ENCODE data around the gene UBXN7.
"Not testable (repeated sequence)": the region's sequence is repeated elsewhere in the genome, so short reads cannot be mapped to it uniquely, and the experiment has no call there.

UBXN7 gene

DNA sequence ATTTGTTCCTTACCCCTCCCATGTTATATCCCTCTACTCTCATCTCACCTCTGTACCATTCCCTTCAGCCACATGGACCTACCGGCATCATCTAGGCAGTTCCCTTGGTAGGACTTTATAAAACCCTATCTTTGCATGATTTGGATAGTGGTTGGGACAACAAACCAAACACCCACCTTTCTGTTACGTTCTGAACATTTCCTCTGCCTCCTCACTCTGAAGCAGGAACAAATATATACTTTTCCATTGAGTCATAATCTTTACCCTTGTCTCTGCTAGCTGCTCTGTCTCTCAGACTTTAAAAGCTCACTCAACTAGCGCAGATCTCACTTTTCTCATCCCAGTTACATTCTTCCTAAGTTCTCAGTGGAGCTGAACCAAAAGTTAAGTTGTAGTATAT is 17.8 kb downstream of the UBXN7 start:
- no peak for DNase-seq

DNA sequence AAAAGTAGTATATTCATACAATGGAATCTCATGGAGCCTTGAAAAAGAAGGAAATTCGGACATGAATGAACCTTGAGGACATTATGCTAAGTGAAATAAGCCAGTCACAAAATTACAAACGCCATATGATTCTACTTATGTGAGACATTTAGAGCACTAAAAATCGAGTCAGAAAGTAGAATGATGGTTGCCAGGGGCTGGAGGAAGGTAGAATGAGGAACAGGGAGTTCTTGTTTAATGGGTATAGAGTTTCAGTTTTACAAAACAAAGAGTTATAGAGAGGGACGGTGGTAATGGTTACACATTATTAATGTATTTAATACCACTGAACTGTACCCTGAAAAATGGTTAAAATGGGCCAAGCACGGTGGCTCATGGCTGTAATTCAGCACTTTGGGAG is 19.5 kb downstream of the UBXN7 start:
- no peak for DNase-seq

DNA sequence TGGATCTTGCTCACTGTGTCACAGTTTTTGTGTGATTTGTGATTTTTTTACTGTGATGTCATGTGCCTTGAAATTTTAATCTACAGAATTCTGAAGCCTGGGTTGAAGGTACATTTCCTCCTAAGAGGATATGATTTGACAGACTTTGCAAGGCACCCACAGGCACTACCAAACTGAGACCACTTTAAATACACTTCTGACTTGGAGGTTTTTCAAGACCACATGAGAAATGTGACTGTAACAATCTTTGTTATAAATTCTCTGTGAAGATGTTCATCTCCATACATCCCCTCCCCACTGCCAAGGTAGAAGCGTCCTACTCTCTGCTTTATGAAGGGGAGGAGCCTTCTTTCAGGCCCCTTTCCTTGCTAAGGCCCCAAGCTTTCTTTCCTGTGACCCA is 22.8 kb downstream of the UBXN7 start:
- DNase-seq, result no peak

DNA sequence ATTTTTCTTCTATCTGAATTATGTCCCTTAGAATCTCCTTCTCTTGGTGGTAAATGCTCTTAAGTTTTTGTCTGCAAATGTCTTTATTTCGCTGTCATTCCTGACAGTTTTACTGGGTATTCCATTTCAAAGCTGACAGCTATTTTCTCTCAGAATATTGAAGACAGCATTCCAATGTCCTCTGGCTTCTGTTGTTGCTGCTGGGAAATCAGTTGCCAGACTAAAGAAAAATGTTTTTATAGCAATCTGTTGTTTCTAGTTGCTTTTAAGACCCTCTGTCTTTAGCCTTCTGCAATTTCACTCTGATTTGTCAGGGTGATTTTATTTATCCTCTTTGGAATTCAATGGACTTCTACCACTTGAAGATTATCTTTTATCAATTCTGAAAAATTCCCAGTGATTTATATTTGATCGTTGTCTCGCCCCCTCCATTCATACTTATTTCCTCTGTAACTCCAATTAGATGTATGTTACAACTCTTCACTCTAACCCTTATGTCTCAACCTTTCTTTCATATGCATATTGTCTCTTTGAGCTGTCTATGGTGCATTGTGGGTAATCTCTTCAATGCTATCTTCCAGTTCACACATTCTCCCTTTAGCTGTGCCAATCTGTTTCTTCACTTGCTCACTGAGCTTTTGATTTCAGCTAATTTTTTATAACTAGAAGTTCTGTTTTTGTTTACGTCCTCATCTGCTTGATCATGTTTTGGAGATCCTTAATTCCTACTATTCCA is 23.5 kb downstream of the UBXN7 start:
- DNase-seq, result no peak

DNA sequence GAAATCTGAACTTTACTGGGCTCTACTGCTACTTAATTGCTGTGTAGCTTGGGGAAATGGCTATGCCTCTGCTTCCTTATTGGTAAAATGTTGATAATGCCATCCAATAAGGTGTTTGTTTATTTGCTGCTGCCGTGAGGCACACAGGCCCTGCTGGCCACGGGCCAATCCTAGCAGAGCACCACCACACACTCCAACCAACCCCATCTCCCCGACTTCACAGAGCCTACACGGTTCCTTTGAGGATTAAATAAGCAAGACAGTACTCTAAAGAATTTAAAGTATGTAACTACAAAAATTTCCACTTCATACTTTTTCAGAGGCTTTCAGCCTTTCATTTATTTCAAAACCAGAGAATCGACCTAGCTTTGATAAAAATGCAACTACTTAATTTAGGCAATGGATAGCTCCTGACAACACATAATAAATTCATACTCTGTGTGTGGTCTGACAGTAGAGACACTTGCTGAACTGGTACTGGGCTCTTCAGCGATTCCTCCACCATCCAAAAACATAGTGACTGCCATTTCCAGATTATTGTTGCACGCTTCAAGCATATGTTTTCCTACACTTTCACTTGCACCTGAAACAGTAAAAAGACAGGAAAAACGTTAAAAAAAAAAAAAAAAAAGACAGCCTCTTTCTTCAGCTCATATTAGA is 25.3 kb downstream of the UBXN7 start:
- DNase-seq, result no peak

DNA sequence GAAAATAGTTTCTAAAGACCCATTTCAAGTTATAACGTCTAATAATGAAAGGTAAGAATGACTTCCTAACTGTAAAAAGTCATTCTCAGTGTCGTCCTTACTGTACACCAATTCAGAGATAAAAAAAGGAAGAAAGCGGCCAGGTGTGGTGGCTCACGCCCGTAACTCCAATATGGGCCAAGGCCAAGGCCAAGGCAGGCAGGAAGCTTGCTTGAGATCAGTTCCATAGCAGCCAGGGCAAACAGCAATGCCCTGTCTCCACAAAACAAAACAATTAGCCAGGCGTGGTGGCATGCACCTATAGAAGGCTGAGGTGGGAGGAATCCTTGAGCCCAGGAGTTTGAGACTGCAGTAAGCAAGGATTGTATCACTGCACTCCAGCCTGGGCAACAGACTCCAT is 31.9 kb downstream of the UBXN7 start:
- DNase-seq, result no peak

DNA sequence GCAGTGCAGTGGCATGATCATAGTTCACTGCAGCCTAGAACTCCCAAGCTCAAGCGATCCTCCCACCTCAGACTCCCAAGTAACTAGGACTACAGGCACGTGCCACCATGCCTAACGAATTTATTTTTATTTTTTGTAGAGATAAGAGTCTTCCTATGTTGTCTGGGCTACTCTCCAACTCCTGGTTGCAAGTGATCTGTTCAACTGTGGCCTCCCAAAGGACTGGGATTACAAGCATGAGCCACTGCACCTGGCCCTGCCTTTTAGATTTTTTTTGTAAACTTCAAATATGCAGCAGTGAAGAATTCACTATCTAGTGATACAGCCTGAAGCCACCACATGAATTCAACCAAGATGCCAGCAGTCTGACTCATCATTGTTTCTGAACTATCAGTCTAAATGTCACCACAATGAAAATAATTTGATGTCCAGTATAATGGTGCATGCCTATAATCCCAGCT is 32.7 kb downstream of the UBXN7 start:
- DNase-seq, result no peak

DNA sequence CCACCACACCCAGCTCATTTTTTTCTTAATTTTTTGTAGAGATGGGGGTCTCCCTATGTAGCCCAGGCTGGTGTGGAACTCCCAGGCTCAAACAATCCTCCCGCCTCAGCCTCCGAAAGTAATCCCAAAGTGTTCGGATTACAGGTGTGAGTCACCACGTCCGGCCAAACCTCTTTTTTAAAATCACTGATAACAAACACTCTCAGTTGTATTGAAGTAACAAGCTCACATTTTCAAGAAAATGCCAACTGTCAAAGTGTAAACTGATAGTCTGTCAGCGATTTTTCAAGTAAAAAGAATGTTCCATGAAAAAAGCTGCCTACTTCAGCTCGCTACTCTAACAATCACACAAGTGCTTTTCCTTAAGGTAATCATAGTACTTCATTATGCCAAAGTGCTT is 33.4 kb downstream of the UBXN7 start:
- no peak for DNase-seq

DNA sequence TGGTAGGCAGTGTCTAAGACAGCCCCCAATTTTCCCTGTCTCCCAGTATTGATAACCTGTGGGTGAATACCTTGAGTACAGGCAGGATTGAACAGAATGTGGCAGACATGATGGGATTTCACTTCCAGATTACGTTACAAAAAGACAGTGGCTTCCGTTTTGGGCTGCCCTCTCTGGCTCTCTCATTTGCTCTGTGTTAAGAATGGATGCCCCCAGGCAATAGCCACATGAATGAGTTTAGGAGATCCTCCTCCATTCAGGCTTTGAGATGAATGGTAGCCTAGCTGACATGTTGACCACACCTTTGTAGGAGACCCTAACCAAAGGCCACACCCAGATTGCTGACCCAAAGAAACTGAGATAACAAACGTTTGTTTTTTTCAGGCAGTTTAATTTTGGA is 34.3 kb downstream of the UBXN7 start:
- DNase-seq, result no peak

DNA sequence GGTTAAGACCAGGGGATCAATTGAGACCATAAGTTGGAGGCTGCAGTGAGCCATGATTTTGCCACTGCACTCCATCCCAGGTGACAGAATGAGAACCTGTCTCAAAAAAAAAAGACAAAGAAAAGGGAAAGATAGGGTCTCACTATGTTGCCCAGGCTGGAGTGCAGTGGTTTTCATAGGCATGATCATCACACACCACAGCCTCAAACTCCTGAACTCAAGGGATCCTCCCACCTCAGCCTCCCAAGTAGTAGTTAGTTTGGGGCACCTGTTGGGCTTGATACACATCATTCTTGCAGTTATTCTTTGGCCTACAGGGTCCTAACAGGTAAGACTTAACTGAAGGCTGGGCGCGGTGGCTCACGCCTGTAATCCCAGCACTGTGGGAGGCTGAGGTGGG is 42.1 kb downstream of the UBXN7 start:
- no peak for DNase-seq

DNA sequence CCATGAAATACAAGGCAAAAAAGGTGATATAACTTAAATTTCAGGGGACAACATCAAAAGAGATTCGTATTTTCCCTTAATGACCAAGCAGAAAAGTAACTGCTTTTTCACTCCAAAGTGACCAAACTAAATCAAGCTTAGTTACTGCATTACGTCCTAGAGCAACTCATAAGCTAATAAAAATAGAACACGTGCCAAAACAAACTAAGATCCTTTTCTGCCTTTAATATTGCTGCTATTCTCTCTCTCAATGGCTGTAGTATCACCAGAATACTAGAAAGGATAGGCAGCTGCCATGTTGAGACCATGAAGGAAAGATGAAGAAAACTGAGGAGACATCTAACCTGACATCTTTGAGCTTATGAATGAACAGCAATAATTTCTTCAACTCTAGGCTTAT is 43.3 kb downstream of the UBXN7 start:
- no peak for DNase-seq

DNA sequence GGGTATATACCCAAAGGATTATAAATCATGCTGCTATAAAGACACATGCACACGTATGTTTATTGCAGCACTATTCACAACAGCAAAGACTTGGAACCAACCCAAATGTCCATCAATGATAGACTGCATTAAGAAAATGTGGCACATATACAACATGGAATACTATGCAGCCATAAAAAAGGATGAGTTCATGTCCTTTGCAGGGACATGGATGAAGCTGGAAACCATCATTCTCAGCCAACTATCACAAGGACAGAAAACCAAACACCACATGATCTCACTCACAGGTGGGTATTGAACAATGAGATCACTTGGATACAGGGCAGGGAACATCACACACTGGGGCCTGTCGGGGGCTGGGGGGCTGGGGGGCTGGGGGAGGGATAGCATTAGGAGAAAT is 44.3 kb downstream of the UBXN7 start:
- not testable (repeated sequence) for DNase-seq

DNA sequence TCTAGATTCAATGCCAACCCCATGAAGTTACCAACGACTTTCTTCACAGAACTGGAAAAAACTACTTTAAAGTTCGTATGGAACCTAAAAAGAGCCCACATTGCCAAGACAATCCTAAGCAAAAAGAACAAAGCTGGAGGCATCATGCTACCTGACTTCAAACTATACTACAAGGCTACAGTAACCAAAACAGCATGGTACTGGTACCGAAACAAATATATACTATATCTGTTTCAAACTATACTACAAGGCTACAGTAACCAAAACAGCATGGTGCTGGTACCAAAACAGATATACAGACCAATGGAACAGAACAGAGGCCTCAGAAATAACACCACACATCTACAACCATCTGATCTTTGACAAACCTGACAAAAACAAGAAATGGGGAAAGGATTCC is 45.4 kb downstream of the UBXN7 start:
- not testable (repeated sequence) for DNase-seq

DNA sequence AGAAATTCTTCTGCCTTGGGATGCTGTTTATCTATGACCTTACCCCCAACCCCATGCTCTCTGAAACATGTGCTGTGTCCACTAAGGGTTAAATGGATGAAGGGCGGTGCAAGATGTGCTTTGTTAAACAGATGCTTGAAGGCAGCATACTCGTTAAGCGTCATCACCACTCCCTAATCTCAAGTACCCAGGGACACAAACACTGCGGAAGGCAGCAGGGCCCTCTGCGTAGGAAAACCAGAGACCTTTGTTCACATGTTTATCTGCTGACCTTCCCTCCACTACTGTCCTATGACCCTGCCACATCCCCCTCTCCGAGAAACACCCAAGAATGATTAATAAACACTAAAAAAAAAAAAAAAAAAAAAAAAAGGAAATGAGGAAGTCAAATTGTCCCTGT is 46.2 kb downstream of the UBXN7 start:
- not testable (repeated sequence) for DNase-seq

DNA sequence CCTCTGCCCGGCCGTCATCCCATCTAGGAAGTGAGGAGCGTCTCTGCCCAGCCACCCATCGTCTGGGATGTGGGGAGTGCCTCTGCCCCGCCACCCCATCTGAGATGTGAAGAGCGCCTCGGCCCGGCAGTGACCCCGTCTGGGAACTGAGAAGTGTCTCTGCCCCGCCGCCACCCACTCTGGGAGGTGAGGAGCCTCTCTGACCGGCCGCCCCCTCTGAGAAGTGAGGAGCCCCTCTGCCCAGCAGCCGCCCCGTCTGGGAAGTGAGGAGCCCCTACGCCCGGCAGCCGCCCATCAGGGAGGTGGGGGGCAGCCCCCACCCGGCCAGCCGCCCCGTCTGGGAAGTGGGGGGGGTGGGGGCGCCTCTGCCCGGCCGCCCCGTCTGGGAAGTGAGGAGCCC is 46.8 kb downstream of the UBXN7 start:
- not testable (repeated sequence) for DNase-seq

DNA sequence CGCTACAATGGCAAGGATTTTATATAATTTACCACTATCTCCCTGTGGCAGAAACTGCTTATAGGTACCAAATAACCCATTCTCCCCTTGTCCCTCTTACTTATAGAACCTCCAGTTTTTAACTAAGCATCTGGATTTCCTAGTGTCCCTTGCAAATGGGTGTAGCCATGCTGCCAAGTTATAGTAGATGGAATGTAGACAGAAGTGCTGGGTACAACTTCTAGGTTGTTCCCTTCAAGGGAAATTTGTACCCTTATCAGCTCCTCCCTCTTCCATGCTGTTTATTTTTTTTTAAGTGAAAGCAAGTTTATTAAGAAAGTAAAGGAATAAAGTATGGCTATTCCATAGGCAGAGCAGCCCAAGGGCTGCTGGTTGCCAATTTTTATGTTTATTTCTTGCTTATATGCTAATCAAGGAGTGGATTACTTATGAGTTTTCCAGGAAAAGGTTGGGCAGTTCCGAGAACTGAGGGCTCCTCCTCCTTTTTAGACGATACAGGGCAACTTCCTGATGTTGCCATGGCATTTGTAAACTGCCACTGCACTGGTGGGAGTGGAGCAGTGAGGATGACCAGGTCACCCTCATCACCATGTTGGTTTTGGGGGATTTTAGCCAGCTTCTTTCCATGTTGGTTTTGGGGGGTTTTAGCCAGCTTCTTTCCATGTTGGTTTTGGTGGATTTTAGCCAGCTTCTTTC is 53.9 kb downstream of the UBXN7 start:
- no peak for DNase-seq

DNA sequence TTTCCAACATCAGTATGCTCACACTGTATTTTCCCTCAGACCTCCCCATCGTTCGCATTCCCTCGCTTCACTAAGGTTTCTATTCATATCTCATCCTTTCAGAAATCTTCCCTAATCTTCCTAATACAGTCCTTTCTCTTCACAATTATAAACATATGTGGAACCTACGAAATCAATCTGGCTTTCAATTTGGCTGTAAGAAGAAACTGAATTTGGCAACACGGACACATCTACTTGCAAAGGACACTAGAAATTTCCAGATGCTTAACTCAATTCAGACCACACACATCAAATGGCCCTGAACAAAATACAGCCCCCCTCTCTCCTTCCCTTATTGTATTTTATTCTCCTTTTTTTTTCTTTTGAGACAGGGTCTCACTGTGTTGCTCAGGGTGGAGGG is 54.9 kb downstream of the UBXN7 start:
- DNase-seq, result no peak

DNA sequence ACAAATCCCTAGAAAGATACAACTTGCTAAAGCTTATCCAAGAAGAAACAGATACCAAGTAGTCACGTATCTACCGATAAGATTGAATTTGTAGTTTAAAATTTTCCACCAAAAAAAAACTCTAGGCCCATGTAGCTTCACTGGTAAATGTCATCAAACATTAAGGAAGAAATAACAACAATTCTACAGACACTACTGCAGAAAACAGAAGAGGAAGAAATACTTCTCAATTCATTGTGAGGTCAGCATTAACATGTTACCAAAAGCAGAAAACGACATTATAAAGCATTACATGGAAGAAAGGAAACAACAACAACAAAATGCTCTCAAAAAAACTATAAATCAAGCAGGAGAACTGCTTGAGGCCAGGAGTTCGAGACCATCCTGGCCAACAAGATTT is 66.5 kb downstream of the UBXN7 start:
- no peak for DNase-seq

DNA sequence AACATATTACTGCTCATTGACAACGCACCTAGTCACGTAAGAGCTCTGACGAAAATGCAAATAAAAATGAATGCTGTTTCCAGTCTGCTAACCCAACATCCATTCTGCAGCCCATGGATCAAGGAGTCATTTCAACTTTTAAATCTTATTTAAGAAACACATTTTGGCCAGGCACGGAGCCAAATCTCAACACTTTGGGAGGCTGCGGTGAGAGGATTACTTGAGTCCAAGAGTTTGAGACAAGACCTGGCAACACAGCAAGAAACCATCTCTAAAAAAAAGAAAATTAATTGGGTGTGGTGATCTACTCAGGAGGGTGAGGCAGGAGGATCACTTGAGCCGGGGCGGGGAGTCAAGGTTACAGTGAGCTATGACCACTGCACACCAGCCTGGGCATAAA is 71.6 kb downstream of the UBXN7 start:
- DNase-seq, result no peak

DNA sequence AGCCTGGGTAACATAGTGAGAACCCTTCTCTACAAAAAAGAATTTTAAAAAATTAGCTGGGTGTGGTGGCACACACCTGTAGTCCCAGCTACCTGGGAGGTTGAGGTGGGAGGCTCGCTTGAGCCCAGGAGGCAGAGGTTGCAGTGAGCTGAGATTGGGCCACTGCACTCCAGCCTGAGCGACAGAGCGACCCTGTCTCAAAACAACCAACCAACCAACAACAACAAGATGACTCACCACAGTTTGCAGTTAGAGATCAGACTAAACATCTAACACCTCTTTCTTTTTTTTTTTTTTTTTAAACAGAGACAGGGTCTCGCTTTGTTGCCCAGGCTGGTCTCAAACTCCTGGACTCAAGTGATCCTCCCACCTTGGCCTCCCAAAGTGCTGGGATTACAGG is 73.7 kb downstream of the UBXN7 start:
- DNase-seq, result not testable (repeated sequence)

DNA sequence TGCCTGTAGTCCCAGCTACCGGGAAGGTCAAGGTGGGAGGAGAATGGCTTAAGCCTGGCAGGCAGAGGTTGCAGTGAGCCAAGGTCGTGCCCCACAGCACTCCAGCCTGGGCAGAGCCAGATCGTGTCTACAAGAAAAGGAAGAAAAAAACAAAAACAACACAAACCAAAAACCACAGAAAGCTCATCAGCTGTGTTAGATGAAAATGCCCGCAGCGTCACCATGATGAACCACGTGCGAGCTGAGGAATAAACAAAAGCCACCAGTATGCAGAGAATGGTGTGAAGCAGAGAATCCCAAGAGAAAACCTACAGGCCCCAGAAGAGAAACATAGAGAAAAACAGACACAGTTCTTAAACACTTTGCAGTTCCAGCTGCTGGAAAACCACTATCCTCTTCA is 74.3 kb downstream of the UBXN7 start:
- DNase-seq, result no peak

DNA sequence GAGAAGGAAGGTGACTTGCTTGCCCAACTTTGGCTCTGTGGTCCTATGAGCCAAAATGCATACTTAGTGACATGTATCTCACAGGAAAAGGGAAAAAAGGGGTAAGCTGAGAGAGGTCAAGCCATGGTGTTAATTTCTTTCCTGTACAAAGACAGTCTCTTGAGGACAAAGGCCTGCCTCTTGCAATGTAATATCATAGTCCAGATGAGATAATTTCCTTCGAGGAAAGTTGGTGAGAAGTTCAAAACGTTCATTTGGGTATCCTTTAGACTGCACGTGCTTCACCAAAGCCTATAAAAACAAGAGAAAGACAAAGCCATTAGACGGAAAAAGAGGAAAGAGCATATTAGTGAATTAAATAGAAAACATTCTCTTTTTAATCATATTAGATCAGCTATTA is 75.7 kb downstream of the UBXN7 start:
- DNase-seq, result no peak

DNA sequence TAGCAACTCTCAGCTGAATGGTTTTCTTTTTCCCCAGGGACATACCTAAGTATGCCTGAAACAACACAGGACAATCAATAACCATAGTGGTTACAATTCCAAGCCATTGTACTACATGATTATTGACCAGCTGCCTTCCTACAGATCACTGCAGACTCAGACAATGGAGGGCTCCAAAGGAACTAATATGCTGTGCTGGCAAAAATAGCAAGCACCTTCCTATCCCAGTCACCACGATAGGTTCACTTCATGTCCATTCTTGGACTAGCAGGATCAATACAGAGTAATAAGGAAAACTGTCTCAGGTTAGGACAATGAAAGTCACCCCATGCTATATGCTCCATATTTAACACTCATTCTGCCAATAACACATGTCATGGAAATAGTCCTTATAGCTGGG is 76.6 kb downstream of the UBXN7 start:
- no peak for DNase-seq

DNA sequence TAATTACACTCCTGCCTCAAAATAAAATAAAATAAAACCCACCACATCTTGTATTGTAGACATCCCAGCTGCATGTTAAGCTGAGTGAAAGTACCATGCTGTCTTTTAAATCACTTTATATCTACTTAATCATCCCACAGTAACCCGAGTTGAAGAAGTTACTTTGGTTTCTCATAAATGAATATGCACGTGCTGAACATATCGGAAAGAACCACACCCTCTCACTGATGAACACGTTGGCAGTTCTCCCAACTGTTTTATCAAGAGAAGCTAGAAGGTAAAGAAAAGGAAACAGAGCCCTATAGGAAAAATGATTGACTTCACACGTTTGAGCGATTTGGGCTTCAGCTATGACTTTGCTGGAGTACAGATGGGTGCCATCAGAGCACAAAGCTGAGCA is 78.1 kb downstream of the UBXN7 start:
- DNase-seq, result no peak

Data from cortex of kidney (tissue), 1 donor.